ENCODE data around the gene ISG15.

The ISG15 gene

GRCh38 chr1:1060281-1061000, 47.1 kb downstream of the ISG15 start:
- no peak overlapping the region for H3K27ac Mint-ChIP-seq
- H3K27me3 Mint-ChIP-seq: peaks cover 65% of the 10 kb centered on the region
- no peaks in the 10 kb centered on the region for H3K36me3 Mint-ChIP-seq
- CTCF ChIA-PET: interaction anchor here (1.6 kb wide), 1 partner anchor 20 kb away, joined by 7 read pairs; no protein-coding TSS in a partner anchor
- H3K4me3 Mint-ChIP-seq: peak overlapping the region; percentile 59
- no peaks in the 10 kb centered on the region for H3K9me3 Mint-ChIP-seq
- peaks cover 45% of the 10 kb centered on the region for H3K4me1 Mint-ChIP-seq
- DNase-seq: no peak

- Mint-ChIP-seq H3K36me3 (no peaks in the 10 kb centered on the region), H3K4me3 (peak overlapping the region; percentile 37), H3K27me3 (peaks cover 58% of the 10 kb centered on the region), H3K4me1 (peaks cover 49% of the 10 kb centered on the region), H3K27ac (no peak overlapping the region), H3K9me3 (no peaks in the 10 kb centered on the region)
- CTCF ChIA-PET: interaction anchor here (0.6 to 3.4 kb wide), 4 partner anchors 10 to 77 kb away, joined by 3 to 40 read pairs (median 32); no protein-coding TSS in a partner anchor
- DNase-seq: no peak
These were observed 48.5 kb downstream of the ISG15 start for GRCh38 chr1:1061682-1062345.

- Mint-ChIP-seq H3K4me3 (peak overlapping the region; percentile 37), H3K27ac (no peak overlapping the region), H3K9me3 (no peaks in the 10 kb centered on the region), H3K27me3 (peaks cover 51% of the 10 kb centered on the region), H3K4me1 (peaks cover 49% of the 10 kb centered on the region), H3K36me3 (no peaks in the 10 kb centered on the region)
- DNase-seq: no peak
- CTCF ChIA-PET: interaction anchor here (0.6 to 3.4 kb wide), 6 partner anchors 10 to 81 kb away, joined by 3 to 40 read pairs (median 20); partner anchors contain the start of genes ISG15 and PERM1
These were observed 49.3 kb downstream of the ISG15 start for GRCh38 chr1:1062348-1063163.

- Mint-ChIP-seq H3K27me3 (peaks cover 42% of the 10 kb centered on the region), H3K4me1 (peaks cover 49% of the 10 kb centered on the region), H3K36me3 (no peaks in the 10 kb centered on the region), H3K4me3 (peak overlapping the region; percentile 37), H3K27ac (no peak overlapping the region), H3K9me3 (no peaks in the 10 kb centered on the region)
- DNase-seq: no peak
- CTCF ChIA-PET: interaction anchor here (0.8 to 3.4 kb wide), 12 partner anchors 11 to 82 kb away, joined by 3 to 40 read pairs (median 4); partner anchors contain the start of genes ISG15, PERM1 and RNF223
These were observed 50.1 kb downstream of the ISG15 start for GRCh38 chr1:1063261-1063944.

All from activated naive CD4-positive, alpha-beta T cell treated with anti-CD3 and anti-CD28 coated beads, Interleukin-2, amount 10 ng/mL, durations not matched to agents 7 days and 5 days (primary cell).